Measurements from ENCODE around the gene HDLBP.

HDLBP gene

DNA sequence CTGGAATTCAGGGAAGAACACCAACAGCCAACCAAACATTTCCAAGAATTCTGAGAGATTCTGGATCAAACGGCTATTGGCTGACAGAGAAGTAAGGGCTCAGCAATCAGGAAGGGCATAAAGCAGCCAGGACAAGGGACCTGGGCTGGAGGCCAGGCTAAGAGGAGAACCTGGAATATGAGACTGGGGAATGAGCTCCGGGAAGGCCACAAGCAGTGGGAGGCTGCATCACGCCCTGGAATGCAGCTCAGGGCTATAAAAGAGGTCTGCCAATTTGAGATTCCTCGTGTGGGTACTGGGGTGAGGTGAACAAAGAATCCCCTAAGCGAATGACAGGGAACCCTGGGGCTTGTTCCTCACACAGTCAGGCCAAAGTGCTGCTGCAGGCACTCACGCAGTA lies 66.6 kb downstream of the HDLBP start:
- in situ Hi-C loops (cut with HindIII; ENCODE audit: low sequenced_read_pairs) = no loop called here
- DNase-seq (ENCODE audit: low read depth) = no peak
- H3K4me3 ChIP-seq (ENCODE audit: low read depth, low read length) = no peak overlapping the region
- TF ChIP-seq, protein P1, sequence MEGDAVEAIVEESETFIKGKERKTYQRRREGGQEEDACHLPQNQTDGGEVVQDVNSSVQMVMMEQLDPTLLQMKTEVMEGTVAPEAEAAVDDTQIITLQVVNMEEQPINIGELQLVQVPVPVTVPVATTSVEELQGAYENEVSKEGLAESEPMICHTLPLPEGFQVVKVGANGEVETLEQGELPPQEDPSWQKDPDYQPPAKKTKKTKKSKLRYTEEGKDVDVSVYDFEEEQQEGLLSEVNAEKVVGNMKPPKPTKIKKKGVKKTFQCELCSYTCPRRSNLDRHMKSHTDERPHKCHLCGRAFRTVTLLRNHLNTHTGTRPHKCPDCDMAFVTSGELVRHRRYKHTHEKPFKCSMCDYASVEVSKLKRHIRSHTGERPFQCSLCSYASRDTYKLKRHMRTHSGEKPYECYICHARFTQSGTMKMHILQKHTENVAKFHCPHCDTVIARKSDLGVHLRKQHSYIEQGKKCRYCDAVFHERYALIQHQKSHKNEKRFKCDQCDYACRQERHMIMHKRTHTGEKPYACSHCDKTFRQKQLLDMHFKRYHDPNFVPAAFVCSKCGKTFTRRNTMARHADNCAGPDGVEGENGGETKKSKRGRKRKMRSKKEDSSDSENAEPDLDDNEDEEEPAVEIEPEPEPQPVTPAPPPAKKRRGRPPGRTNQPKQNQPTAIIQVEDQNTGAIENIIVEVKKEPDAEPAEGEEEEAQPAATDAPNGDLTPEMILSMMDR (IDR thresholded peaks at IDR 0.05; ENCODE audit: low read depth, low read length, missing control alignments) = no peak

DNA sequence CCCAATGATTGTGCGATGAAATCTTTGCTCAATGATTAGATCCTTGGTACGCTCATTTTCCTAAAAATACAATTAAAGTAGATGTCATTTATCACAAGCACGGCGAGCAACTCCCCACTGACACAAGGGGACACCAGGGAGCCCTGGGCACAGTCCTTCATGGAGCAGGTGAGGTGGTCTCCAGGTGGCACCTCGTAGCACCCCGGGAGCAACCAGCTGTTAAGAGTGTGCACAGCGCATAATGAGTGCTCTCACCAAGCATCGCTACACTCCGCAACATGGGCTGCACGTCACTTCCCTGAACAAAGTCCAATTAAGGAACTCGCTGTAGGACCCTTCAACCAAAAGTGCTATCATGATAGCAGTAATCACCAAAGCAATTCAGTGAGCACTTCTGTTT lies 67.2 kb downstream of the HDLBP start:
- no peak overlapping the region for H3K4me3 ChIP-seq (ENCODE audit: low read depth, low read length)
- in situ Hi-C loops (cut with HindIII; ENCODE audit: low sequenced_read_pairs) = no loop called here
- TF ChIP-seq, protein P1 (IDR thresholded peaks at IDR 0.05; ENCODE audit: low read depth, low read length, missing control alignments) = no peak
- DNase-seq (ENCODE audit: low read depth) = no peak

DNA sequence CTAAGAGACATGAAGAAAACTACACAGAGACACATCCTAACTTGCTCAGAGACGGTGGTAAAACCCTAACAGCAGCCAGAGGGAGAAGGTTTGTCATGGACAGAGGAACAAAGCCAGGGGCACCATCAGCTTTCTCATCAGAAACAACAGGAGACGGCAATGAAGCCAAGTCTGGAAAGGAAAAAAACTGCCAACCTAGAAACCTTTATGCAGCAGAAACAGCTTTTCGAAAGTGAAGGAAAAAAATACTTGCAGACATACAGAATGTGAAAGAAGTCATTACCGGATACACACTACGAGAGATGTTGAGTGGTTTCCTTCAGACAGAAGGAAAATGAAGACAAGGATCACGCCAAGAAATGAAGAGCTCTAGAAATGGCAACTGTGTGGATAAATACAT lies 71.1 kb downstream of the HDLBP start:
- H3K4me3 ChIP-seq (ENCODE audit: low read depth, low read length) = no peak overlapping the region
- TF ChIP-seq, protein P1 (IDR thresholded peaks at IDR 0.05; ENCODE audit: low read depth, low read length, missing control alignments) = no peak
- in situ Hi-C loops (cut with HindIII; ENCODE audit: low sequenced_read_pairs) = no loop called here
- no peak for DNase-seq (ENCODE audit: low read depth)

DNA sequence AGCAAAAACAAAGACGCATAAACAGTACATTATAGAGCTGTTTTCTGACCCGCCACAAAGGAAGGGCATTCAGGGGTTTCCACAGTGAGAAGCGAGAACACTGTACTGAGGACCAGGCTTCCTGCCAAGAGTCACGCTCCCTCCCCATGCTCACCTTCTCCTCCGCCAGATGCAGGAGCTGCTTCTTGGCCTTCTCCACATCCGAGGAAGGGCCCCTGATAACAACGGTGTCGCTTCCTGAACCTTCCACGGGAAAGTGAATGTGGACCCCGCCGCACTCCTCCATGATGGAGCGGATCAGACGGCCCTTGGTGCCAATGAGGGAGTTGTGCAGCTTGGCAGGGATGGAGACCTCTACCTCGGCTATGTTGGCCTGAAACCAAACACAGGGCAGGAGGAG lies 73.2 kb downstream of the HDLBP start:
- H3K4me3 ChIP-seq (ENCODE audit: low read depth, low read length) = no peak overlapping the region

DNA sequence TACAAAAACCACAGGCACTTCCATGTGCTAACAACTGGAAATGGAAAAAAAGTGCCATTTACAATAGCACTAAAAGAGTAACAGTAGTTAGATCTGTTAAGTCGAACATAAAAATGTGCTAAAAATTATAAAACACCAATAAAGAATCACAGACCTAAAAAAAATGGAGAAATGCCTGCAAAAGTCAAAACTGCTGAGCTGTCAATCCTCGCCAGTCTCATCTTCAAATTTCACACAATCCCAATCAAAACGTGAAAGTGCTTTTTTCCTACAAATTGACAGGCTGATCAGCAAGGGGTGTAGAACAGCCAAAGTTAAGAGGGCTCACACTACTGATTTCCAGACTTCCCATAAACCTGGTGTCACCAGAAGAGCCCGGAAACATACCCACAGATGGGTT lies 73.8 kb downstream of the HDLBP start:
- no peak for DNase-seq (ENCODE audit: low read depth)
- no peak overlapping the region for H3K4me3 ChIP-seq (ENCODE audit: low read depth, low read length)
- TF ChIP-seq, protein P1 (IDR thresholded peaks at IDR 0.05; ENCODE audit: low read depth, low read length, missing control alignments) = no peak
- in situ Hi-C loops (cut with HindIII; ENCODE audit: low sequenced_read_pairs) = no loop called here

More for the DNA sequence above, 73.2 kb downstream of the HDLBP start:
- in situ Hi-C loops (cut with HindIII; ENCODE audit: low sequenced_read_pairs) = no loop called here
- no peak for DNase-seq (ENCODE audit: low read depth)
- TF ChIP-seq, protein P1 (IDR thresholded peaks at IDR 0.05; ENCODE audit: low read depth, low read length, missing control alignments) = no peak

DNA sequence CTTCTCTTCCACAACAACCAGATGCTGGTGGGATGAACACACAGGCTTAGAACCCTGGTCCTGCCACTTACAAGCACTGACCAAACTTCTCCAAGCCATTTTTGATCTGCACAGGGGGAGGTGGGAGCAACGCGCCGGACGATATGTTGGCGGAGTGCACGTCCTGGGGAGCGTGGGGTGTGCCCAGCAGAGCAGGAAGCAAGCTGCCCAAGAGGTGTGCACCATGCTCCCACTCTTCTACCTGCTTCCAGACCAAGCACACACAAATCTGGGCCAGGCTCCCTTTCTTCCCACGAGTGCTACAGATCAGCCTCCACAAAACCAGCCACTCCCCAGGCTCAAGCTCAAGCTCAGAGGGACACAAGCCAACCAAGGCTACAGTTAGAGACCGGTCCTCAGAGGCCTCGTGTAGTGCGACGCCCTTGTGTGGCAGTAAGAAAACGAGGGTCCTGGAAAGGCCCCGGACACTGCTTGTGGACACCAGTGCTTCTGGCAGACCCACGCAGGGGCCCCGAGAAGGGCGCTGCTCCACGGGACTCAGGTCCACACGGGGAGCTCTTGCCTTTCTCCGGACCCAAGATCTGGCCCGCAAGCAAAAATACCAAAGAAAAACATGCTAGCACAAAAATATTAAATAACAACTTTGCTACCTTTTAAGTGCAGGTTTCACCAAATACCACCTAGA lies 75.0 kb downstream of the HDLBP start:
- in situ Hi-C loops (cut with HindIII; ENCODE audit: low sequenced_read_pairs) = no loop called here
- DNase-seq (ENCODE audit: low read depth) = no peak
- TF ChIP-seq, protein P1 (IDR thresholded peaks at IDR 0.05; ENCODE audit: low read depth, low read length, missing control alignments) = no peak
- no peak overlapping the region for H3K4me3 ChIP-seq (ENCODE audit: low read depth, low read length)
